RWPE2 (cell line): ENCODE results near the gene AK9.
"Not testable (repeated sequence)": the region's sequence is repeated elsewhere in the genome, so short reads cannot be mapped to it uniquely, and the experiment has no call there.

ENCODE experiments used
- ATAC-seq: fragments of 200-7000 bp; cut with Tn5 transposase; 3 replicates; pipeline ENCODE4 v1.9.1; 2021; ENCODE audit warnings: low read depth
- DNase-seq: peaks from one replicate; pipeline ENCODE4 v3.0.0-alpha.2; 2020; ENCODE audit warnings: low spot score
- H3K27ac ChIP-seq: fragments of 450-650 bp; 2 replicates; pipeline ENCODE4 v1.5.1; 2017; ENCODE audit warnings: mild to moderate bottlenecking; ENCODE audit not compliant: poor library complexity, severe bottlenecking
- H3K27me3 ChIP-seq: fragments of 250-450 bp; sonication (Bioruptor Pico); 2 replicates; pipeline ENCODE4 v1.5.1; 2021; ENCODE audit warnings: mild to moderate bottlenecking, moderate library complexity; ENCODE audit not compliant: insufficient read depth, poor library complexity, severe bottlenecking
- H3K36me3 ChIP-seq: fragments of 250-450 bp; sonication (Bioruptor Pico); 2 replicates; pipeline ENCODE4 v1.5.1; 2020; ENCODE audit warnings: low read depth, mild to moderate bottlenecking, moderate library complexity
- H3K4me1 ChIP-seq: fragments of 250-450 bp; sonication (Bioruptor Pico); 2 replicates; pipeline ENCODE4 v1.5.1; 2021; ENCODE audit warnings: mild to moderate bottlenecking, moderate library complexity; ENCODE audit not compliant: insufficient read depth, poor library complexity, severe bottlenecking
- H3K4me3 ChIP-seq: fragments of 250-450 bp; sonication (Bioruptor Pico); 2 replicates; pipeline ENCODE4 v1.5.1; 2021; ENCODE audit warnings: mild to moderate bottlenecking, moderate library complexity; ENCODE audit not compliant: severe bottlenecking
- H3K9me3 ChIP-seq: fragments of 250-450 bp; sonication (Bioruptor Pico); 2 replicates; pipeline ENCODE4 v1.5.1; 2021; ENCODE audit warnings: mild to moderate bottlenecking, moderate library complexity; ENCODE audit not compliant: severe bottlenecking
- TF ChIP-seq, protein P1 (sequence below): fragments of 450-650 bp; IDR thresholded peaks from one replicate; pipeline ENCODE4 v1.5.1; 2017; ENCODE audit warnings: mild to moderate bottlenecking, moderate library complexity; ENCODE audit not compliant: poor library complexity, severe bottlenecking

The AK9 gene

DNA sequence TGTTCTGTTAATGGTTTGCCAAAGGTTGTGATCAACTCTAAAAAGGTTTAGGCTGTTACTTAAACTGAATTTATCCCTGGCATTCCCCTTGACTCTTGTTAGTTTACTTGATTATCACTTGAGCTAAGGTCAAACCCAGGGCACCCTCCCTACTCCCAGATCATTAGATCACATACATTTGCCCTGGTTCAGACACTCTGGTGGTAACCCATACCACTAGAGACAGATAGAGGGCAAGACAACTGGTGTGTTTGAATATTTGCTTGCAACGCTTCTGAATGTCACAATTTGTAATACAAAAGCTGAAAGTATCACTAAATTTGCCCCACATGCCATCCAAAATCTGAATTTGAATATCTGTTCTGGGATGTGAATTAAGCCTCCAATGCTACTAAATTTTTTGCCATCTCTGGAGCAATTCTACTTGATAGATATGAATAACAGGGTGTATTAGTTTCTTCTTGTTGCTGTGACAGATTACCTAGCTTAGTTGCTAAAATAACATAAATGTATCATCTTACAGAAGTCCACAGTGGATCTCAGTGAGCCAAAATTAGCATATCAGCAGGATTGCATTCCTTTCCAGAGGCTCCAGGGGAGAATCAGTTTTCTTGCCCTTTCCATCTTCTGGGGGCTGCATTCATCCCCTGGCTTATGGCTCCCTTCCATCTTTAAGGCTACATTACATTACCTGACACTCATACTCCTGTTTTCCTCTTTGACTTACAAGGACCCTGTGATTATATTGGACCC, 45.4 kb upstream of the AK9 start:
- Histone ChIP-seq H3K4me1 (no peaks in the 10 kb centered on the region), H3K4me3 (no peak overlapping the region), H3K27ac (no peak overlapping the region), H3K9me3 (no peaks in the 10 kb centered on the region), H3K36me3 (no peaks in the 10 kb centered on the region; the same call in 1 of the 2 replicates), H3K27me3 (no peaks in the 10 kb centered on the region)
- TF ChIP-seq, protein P1, sequence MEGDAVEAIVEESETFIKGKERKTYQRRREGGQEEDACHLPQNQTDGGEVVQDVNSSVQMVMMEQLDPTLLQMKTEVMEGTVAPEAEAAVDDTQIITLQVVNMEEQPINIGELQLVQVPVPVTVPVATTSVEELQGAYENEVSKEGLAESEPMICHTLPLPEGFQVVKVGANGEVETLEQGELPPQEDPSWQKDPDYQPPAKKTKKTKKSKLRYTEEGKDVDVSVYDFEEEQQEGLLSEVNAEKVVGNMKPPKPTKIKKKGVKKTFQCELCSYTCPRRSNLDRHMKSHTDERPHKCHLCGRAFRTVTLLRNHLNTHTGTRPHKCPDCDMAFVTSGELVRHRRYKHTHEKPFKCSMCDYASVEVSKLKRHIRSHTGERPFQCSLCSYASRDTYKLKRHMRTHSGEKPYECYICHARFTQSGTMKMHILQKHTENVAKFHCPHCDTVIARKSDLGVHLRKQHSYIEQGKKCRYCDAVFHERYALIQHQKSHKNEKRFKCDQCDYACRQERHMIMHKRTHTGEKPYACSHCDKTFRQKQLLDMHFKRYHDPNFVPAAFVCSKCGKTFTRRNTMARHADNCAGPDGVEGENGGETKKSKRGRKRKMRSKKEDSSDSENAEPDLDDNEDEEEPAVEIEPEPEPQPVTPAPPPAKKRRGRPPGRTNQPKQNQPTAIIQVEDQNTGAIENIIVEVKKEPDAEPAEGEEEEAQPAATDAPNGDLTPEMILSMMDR, result no peak
- DNase-seq, result no peak
- ATAC-seq, result no peak

DNA sequence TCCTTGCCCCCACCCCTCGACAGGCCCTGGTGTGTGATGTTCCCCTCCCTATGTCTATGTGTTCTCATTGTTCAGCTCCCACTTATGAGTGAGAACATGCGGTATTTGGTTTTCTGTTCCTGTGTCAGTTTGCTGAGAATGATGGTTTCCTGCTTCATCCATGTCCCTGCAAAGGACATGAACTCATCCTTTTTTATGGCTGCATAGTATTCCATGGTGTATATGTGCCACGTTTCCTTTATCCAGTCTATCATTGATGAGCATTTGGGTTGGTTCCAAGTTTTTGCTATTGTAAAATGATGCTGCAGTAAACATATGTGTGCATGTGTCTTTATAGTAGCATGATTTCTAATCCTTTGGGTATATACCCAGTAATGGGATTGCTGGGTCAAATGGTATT, 34.2 kb upstream of the AK9 start:
- H3K4me1 ChIP-seq, H3K36me3 ChIP-seq, H3K4me3 ChIP-seq, H3K27me3 ChIP-seq, ATAC-seq, DNase-seq, H3K27ac ChIP-seq, H3K9me3 ChIP-seq: not testable (repeated sequence)

DNA sequence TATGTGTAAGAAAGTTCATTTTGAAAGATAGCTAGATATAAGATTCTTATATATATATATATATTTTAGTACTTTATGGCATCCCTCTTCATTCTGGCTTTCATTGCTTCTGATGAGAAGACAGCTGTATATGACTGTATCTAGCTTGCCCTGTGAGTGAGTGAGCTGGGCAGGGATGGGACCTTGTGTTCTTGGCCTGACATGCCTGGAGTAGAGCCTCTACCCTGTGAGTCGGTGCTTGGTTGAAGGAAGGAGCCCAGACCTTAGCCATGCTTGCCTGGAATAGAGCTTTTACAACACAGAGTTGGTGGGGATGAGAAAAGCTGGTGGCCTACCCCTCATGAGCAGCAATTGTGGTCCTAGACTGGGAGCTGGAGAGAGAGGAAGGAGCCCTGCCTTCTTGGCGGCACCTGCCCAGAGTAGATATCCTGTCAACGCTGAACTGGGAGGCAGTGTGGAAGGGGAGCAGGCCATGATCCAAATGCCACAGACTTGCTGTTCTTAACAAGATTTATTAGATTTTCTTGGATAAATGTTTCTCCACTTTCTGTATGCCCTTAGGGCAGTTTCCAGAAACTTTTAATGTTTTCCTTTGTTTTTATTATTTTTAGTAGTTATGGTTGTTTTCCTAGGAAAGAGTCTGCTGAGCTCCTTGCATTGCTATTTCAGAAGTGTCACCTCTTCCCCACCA, 31.7 kb upstream of the AK9 start:
- Histone ChIP-seq H3K36me3 (no peaks in the 10 kb centered on the region), H3K27ac (no peak overlapping the region), H3K9me3 (no peaks in the 10 kb centered on the region), H3K27me3 (no peaks in the 10 kb centered on the region), H3K4me1 (no peaks in the 10 kb centered on the region), H3K4me3 (no peak overlapping the region)
- TF ChIP-seq, protein P1, result no peak
- DNase-seq, result no peak
- ATAC-seq, result no peak

DNA sequence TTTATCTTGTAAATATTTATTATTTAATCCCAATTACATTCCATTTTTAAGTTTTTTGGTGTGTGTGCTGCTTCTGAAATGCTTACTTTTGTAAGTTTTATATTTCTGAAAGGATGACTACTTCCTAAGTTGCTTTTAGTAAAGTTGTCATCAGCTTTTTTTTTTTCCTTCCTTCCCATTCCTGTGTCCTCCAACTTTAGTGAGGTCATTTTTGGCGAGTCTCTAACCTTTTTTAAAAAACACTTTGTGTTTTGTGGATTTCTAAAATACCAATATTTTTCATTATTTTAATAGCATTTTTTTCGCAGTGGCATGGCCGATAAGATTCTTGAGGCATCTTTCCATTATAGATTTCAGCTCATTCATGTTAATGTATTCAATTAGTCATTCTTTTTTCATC, 31.0 kb upstream of the AK9 start:
- Histone ChIP-seq H3K36me3 (no peaks in the 10 kb centered on the region), H3K4me3 (no peak overlapping the region), H3K27me3 (no peaks in the 10 kb centered on the region), H3K4me1 (no peaks in the 10 kb centered on the region), H3K9me3 (no peaks in the 10 kb centered on the region), H3K27ac (no peak overlapping the region)
- no peak for ATAC-seq
- TF ChIP-seq, protein P1, result no peak
- DNase-seq, result no peak

DNA sequence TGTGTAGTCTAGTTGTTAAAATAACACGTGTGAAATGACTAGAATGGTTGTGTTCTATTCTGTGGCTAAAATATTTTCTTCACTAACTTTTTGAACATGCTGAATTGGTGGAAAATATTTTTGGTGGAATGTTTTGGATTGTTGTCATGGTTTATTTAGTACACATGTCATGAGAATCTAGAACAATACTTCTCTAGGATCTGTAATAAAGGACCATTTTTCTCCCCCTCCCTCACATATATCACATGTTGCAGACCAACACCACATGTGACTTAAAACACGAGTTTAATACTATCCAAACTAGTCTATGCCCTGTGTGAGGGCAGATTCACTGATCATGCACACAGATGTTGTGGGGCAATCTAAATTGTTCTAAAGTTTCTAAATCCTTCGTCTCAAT, 29.3 kb upstream of the AK9 start:
- no peak for ATAC-seq
- H3K9me3 ChIP-seq, result no peaks in the 10 kb centered on the region
- H3K27ac ChIP-seq, result no peak overlapping the region
- no peaks in the 10 kb centered on the region for H3K36me3 ChIP-seq
- no peak overlapping the region for H3K4me3 ChIP-seq
- H3K27me3 ChIP-seq, result no peaks in the 10 kb centered on the region
- no peak for DNase-seq
- TF ChIP-seq, protein P1, result no peak
- H3K4me1 ChIP-seq, result no peaks in the 10 kb centered on the region
